Measurements from ENCODE around the gene IDE. TPM values are rescaled to one million over a fixed set of nuclear protein-coding genes. Genes with fewer than 3 reads are reported as not detected.
A peak's percentile ranks its signal among the peaks of the same experiment; 100 is the strongest.
"Not testable (repeated sequence)": the region's sequence is repeated elsewhere in the genome, so short reads cannot be mapped to it uniquely, and the experiment has no call there.

The IDE gene
- total RNA-seq, 4 donors from 2014 or later, result 107 to 300 (median 185) TPM

DNA sequence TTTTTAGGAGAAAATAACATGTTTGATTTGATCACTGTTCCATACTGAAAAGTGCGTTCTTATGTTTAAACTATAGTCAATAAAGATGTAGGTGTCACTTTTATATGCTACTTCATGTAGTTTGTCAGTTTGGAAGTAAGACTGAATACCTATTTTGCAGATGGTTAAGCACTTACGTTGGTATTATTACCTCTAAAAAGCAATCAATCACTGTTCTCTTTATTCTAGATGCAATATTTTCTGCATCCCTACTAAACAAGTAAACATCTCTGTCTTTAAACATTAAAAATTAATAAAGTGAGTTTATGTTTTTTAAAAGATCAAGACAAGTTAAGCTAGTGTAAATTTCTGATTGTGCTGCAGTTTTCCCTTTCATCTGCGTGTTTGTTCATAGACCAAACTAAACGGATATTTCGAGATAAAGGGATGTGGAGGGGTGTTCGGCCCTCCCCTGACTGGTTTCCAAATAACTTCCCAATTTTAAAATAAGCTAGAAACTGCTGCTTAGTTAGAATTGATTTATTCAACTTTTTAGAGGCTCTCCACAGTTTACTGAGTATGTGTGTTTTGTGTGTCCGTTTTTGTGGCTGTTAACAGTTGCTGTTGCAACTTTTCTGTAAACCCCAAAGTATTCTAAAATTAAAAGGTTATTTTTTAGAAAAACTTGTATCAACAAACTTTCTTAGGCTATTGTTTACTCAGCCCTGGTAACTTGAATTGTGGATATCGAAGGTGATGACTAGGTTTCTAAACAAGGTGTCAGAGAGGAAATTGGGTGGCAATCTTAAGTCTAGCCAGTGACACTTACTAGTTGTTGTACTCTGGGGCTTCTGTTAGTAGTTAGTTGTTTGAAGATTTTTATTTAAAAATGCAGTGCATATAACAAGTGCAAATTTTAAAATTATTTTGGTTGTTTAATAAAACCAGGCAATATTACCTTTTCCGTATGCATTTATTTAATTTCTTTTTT is 20.0 kb upstream of the IDE start:
- Histone ChIP-seq H3K9me3 (no peaks in the 10 kb centered on the region), H3K27ac (no peak overlapping the region), H3K4me3 (peak overlapping the region; percentile 83), H3K4me1 (peaks cover 26% of the 10 kb centered on the region), H3K27me3 (no peaks in the 10 kb centered on the region), H3K36me3 (no peaks in the 10 kb centered on the region)
- no peak for DNase-seq (ENCODE audit: low spot score in 2 of 2)
- WGBS, result 13% methylated on average over 9 of the region's 9 CpGs
- TF ChIP-seq, protein P1, sequence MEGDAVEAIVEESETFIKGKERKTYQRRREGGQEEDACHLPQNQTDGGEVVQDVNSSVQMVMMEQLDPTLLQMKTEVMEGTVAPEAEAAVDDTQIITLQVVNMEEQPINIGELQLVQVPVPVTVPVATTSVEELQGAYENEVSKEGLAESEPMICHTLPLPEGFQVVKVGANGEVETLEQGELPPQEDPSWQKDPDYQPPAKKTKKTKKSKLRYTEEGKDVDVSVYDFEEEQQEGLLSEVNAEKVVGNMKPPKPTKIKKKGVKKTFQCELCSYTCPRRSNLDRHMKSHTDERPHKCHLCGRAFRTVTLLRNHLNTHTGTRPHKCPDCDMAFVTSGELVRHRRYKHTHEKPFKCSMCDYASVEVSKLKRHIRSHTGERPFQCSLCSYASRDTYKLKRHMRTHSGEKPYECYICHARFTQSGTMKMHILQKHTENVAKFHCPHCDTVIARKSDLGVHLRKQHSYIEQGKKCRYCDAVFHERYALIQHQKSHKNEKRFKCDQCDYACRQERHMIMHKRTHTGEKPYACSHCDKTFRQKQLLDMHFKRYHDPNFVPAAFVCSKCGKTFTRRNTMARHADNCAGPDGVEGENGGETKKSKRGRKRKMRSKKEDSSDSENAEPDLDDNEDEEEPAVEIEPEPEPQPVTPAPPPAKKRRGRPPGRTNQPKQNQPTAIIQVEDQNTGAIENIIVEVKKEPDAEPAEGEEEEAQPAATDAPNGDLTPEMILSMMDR (IDR thresholded peaks at IDR 0.05), result no peak
- TF ChIP-seq POLR2AphosphoS5 (IDR thresholded peaks at IDR 0.05) (no peak), EP300 (IDR thresholded peaks at IDR 0.05) (no peak), POLR2A (IDR thresholded peaks at IDR 0.05) (no peak)

GRCh38 chr10:92592761-92593618 is 19.1 kb upstream of the IDE start, which contains the start of gene KIF11:
Gene KIF11 (plus strand): TSS chr10:92593130. CDS start chr10:92593376, 246 bp downstream.
- Histone ChIP-seq H3K4me1 (peaks cover 26% of the 10 kb centered on the region), H3K9me3 (no peaks in the 10 kb centered on the region), H3K4me3 (peak within 1 kb of the TSS; percentile 83), H3K27me3 (no peaks in the 10 kb centered on the region), H3K27ac (peak within 1 kb of the TSS; percentile 94), H3K36me3 (no peaks in the 10 kb centered on the region)
- TF ChIP-seq POLR2A (IDR thresholded peaks at IDR 0.05) (peak; percentile 81 to 87), EP300 (IDR thresholded peaks at IDR 0.05) (no peak), POLR2AphosphoS5 (IDR thresholded peaks at IDR 0.05) (peak in 2 of 3 donors; percentile 73 to 74)
- TF ChIP-seq, protein P1 (IDR thresholded peaks at IDR 0.05), result no peak
- peak; percentile 98 for DNase-seq (ENCODE audit: low spot score in 2 of 2)
- under 1% methylated on average over 47 of the region's 61 CpGs for WGBS

GRCh38 chr10:92591550-92592022 is 17.7 kb upstream of the IDE start:
- Histone ChIP-seq H3K27me3 (no peaks in the 10 kb centered on the region), H3K27ac (peak overlapping the region; percentile 94), H3K36me3 (no peaks in the 10 kb centered on the region), H3K4me3 (peak overlapping the region; percentile 83), H3K4me1 (peaks cover 26% of the 10 kb centered on the region), H3K9me3 (no peaks in the 10 kb centered on the region)
- TF ChIP-seq POLR2AphosphoS5 (IDR thresholded peaks at IDR 0.05), result peak; percentile 20 to 95 (median 76)
- TF ChIP-seq POLR2A (IDR thresholded peaks at IDR 0.05), result peak in 1 of 2 donors; percentile 46
- TF ChIP-seq, protein P1 (IDR thresholded peaks at IDR 0.05), result no peak
- peak; percentile 93 to 95 for DNase-seq (ENCODE audit: low spot score in 2 of 2)
- WGBS, result under 1% methylated on average over 38 of the region's 38 CpGs

DNA sequence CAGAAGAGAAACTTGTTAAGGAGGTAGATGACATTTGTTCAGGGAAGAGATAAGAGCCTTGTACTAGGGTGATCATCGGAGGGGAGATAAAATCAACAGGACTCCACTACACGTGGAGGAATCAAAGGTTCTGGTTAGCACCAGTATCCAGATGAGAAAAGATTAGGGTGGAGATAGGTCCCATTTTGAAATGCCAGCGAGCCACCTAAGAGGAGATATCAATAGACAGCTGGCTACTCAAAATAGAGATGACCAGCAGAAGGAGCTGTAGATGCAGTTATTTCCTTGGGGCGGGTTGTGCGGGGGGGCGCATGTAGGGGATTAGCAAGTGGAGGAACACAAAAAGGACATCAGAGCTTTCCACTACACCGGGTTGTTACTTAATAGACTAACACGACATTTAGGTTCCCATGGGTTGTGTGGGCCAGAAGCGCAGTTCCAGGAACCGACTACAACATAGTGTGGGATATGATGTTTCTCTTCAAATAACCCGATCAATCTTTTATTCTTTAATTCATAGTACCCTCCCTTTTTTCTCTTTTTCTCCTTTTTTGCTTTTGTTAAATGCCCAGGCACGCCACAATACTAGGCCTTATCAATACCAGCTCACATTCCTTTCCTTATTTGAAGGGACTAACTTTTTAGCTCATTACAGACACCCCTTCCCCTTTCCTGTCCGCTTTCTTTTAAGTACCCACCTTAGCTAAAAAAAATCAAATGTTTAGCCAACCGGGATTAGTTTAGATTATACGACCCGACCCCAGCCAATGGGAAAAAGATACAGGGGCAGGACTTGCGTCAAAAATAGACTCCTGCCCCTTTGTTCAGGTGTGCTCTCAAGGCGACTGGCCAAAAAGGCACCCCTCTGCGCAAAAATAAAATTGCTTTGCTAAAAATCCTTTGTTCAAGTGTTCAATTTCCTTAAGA is 17.0 kb upstream of the IDE start:
- DNase-seq (ENCODE audit: low spot score in 2 of 2), result no peak
- 50% methylated on average over 19 of the region's 19 CpGs for WGBS
- H3K4me1 ChIP-seq, result peaks cover 26% of the 10 kb centered on the region
- no peaks in the 10 kb centered on the region for H3K9me3 ChIP-seq
- no peaks in the 10 kb centered on the region for H3K27me3 ChIP-seq
- peak overlapping the region; percentile 83 for H3K4me3 ChIP-seq
- peak overlapping the region; percentile 94 for H3K27ac ChIP-seq
- TF ChIP-seq, protein P1 (IDR thresholded peaks at IDR 0.05), result no peak
- TF ChIP-seq POLR2A (IDR thresholded peaks at IDR 0.05) (no peak), POLR2AphosphoS5 (IDR thresholded peaks at IDR 0.05) (no peak), EP300 (IDR thresholded peaks at IDR 0.05) (no peak)
- no peaks in the 10 kb centered on the region for H3K36me3 ChIP-seq

DNA sequence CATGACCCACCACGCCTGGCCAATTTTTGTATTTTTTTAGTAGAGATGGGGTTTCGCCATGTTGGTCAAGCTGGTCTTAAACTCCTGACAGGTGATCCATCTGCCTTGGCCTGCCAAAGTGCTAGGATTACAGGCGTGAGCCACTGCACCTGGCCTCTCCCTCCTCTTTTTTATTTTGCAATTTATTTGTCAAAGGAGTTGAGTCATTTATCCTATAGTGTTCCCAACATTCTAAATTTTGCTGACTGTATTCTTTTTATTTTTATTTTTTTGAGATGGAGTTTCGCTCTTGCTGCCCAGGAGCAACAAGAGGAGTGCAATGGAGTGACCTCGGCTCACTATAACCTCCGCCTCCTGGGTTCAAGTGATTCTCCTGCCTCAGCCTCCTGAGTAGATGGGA is 8.5 kb upstream of the IDE start:
- 89% methylated on average over 6 of the region's 6 CpGs for WGBS

More for the DNA sequence above, 8.5 kb upstream of the IDE start:
- DNase-seq (ENCODE audit: low spot score in 2 of 2); H3K36me3 ChIP-seq; H3K4me3 ChIP-seq; H3K4me1 ChIP-seq; H3K9me3 ChIP-seq; H3K27ac ChIP-seq; H3K27me3 ChIP-seq: not testable (repeated sequence)

Measured in suprapubic skin (tissue), 4 donors.